Pulmonary artery endothelial cell (primary cell): ENCODE results near the gene TFEB. TPM values are rescaled to one million over a fixed set of nuclear protein-coding genes. Genes with fewer than 3 reads are reported as not detected.
A peak's percentile ranks its signal among the peaks of the same experiment; 100 is the strongest.
"Not testable (repeated sequence)": the region's sequence is repeated elsewhere in the genome, so short reads cannot be mapped to it uniquely, and the experiment has no call there.

Experiments
- DNase-seq: peaks from one replicate; pipeline ENCODE4 v3.0.0-alpha.2; 2011; ENCODE audit warnings: low read depth, low spot score
- total RNA-seq: library from RNA; depleted of rRNA; stranded (reverse); fragments of >200 nt; gene quantifications from 2 replicates; pipeline ENCODE4 v1.2.3, GENCODE V29; 2014

TFEB gene
- total RNA-seq, 1 donor from 2014 or later = 3.8 TPM

GRCh38 chr6:41766043-41766664, 30.7 kb upstream of the TFEB start:
- DNase-seq = not testable (repeated sequence)

DNA sequence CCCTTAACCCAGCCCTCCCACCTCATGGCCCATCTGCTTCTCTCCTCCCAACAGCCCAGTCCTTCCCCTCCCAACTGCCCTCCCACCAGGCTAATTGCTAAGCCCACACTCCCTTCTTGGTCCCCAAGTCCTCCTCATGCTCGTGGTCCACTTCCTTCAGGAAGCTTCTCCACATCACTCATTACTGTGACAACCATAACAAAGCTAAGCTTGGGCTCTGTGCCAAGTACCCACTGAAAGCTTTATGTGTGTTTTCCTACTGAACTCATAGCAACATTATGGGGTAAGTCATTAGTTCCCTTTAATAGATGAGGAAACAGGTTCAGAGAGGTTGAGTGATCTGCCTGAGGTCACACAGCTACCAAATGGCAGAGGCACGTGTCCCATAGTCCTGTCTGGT, 28.1 kb upstream of the TFEB start:
- peak; percentile 46 for DNase-seq

- no peak for DNase-seq
Observed at GRCh38 chr6:41759905-41760579, 24.6 kb upstream of the TFEB start.

DNA sequence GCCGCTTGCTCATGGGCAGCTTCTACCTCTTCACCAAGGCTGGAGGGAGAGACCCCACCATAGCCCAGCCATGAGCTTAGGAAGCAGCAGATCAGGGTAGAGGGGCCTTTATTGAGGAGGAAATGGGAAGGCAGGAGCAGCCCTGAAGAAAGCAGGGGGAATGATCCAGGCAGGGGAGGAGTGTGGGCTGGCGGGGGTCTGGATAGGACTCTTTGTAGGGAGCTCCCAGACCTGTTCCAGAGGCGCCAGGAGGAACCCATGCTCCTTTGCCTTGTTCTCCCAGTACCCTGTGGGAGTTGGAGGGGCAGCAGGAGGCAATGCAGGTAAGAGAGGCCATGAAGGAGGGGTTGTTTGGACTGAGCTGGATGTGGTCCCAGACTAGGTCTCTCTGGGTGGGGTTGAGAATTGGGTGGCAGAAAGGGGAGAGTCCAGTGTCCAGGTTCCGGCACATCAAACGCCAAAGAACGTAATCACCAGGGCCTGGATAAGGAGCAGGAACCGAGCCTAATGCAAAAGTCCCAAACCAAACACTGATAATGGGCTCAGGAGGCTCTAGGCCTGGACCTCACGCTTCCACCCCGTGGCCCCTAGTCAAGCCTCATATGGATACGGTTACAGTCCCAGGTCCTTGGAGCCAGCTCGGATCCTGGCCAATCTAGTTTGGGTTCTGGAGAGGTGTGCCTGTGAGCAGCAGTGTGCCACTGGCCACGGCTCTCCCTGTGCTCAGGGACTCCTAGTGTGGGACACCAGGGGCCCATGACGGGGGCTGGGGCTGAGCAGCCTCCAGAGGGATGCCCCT, 23.9 kb upstream of the TFEB start:
- no peak for DNase-seq

DNA sequence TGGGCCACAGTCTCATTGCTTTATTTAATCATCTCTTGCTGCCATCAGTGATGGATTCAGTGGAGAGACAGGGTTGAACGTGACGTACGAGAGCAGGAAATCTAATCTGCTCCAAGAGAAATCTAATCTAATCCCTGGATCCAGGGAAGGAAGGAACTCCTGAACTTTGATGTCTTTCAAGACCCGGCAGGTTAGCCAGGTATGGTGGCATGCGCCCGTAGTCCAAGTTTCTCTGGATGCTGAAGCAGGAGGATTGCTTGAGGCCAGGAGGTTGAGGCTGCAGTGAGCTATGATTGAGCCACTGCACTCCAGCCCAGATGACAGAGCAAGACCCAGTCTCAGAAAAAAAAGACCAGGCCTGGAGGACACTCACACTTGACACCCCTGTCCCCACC, 23.2 kb upstream of the TFEB start:
- DNase-seq = no peak

- no peak for DNase-seq
Observed at GRCh38 chr6:41757931-41758640, 22.7 kb upstream of the TFEB start.

DNA sequence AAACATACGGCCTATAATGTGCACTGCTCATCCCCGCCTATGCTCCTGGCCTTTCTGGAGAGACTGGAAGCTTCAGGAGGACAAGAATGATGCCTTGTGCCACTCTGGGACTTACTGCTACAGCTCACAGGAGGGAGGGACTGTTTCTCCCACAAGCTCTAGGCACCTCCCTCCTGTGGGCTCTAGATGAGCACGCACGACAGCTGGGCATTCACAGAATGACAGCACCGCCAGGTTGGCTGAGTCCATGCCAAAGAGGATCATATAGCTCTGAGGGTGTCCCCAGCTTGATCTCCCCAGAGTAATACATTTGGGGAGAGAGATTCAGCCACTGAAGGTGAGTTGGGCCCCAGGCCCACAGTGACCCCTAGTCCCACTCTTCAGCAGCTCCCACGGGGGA, 21.9 kb upstream of the TFEB start:
- no peak for DNase-seq

DNA sequence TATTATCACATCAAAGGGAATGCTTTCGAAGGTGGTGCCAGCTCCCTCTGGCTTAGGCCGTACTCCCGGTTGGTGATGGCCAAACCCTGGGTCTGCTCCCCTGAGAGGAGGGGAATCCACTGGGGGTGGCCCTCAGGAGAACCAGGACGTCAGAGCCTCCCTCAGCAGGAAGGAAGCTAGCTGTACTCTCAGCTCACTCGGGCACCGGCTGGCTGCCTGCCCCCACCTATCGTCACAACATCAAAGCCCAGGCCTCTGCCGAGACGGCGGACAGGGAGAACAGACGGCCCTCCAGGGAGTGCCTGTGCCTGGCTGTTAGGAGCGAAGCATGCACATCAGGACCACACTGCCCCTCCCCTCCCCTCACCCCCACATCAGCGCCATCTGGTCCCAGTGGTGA, 20.9 kb upstream of the TFEB start:
- DNase-seq = no peak

- no peak for DNase-seq
Observed at GRCh38 chr6:41755895-41756294, 20.5 kb upstream of the TFEB start.

GRCh38 chr6:41750374-41750773, 15.0 kb upstream of the TFEB start:
- no peak for DNase-seq

GRCh38 chr6:41748542-41748941, 13.1 kb upstream of the TFEB start:
- DNase-seq = no peak

GRCh38 chr6:41748102-41748477, 12.7 kb upstream of the TFEB start:
- no peak for DNase-seq

DNA sequence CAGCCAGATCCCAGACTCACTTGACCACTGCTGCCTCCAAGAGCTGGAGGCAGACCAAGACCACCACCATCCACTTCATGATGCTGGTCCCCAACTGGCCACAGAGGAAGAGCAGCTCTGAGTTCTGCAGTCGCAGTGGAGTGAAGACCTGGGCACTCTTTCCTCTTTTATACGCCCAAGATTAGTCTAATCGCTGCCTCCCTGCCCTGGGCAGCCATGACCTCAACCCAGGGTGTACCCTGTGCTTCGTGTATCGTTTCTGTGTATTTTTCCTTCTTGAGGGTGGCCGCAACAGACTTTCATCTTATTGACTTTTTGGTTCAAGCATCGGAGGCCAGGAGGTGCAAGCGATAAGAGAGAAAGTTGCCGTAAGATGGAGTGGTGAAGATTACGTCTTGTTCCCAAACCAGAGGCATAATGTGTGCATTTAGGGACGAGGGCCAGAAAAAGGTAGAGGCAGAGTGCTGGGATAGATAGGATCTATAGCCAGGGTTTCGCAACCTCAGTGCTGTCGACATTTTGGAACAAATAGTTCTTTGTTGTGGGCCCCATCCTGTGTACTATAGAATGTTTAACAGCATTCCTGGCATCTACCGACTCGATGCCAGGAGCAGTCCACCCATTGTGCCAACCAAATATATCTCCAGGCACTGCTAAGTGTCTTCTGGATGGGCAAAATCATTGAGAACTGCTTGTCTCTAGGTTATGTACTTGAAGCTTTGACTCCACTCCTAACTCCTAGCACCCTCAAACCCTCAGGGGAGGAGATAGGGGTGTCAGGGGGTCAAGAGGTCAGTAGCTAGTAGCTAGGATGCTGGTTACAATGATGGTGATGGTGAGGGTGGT, 12.1 kb upstream of the TFEB start, which contains the start of gene PGC:
Gene PGC (minus strand): TSS at position 142 of the 846 bp plus-strand sequence. CDS start 63 bp downstream, at position 79.
- DNase-seq = no peak

DNA sequence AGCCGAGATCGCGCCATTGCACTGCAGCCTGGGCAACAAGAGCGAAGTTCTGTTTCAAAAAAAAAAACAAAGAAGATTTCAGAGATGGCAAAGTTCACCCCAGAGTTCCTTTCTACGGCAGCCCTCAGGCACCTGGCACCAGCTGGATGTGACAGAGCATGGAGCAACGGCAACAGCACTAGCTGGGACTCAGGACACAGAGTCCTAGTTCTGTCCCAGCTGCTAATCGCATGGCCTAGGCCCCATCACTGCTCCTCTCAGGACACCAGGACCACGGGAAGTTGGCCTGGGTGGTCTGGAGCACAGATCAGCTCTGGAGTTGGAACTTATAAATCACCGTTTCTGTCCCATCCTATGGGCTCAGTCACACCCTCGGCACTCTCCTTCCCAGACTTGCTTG, 10.7 kb upstream of the TFEB start:
- no peak for DNase-seq

DNA sequence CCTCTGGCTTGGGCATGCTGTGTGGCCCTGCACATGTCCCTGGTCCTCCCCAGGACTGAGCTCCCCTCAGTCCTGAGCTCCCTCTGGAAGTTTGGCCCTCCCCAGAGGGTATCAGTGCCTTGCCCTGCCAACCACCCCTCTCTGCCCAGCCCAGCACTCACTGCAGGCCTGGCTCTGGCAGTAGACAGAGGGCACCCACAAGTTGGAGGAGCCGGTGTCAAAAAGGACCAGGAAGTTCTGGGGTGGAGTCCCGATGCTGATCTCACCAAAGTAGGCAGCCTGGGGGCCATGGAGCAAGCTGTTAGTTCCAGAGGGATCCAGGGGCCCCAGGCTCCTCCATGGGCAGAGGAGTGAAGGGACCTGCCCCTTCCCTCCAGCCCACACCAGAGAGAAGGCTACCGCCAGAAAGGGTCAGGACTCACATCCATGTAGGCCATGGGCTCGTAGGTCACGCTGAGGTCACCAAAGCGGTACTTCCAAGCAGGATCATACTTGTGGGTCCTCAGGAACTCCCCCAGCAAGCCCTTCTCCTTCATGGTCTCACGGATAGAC, 8.9 kb upstream of the TFEB start:
- no peak for DNase-seq

DNA sequence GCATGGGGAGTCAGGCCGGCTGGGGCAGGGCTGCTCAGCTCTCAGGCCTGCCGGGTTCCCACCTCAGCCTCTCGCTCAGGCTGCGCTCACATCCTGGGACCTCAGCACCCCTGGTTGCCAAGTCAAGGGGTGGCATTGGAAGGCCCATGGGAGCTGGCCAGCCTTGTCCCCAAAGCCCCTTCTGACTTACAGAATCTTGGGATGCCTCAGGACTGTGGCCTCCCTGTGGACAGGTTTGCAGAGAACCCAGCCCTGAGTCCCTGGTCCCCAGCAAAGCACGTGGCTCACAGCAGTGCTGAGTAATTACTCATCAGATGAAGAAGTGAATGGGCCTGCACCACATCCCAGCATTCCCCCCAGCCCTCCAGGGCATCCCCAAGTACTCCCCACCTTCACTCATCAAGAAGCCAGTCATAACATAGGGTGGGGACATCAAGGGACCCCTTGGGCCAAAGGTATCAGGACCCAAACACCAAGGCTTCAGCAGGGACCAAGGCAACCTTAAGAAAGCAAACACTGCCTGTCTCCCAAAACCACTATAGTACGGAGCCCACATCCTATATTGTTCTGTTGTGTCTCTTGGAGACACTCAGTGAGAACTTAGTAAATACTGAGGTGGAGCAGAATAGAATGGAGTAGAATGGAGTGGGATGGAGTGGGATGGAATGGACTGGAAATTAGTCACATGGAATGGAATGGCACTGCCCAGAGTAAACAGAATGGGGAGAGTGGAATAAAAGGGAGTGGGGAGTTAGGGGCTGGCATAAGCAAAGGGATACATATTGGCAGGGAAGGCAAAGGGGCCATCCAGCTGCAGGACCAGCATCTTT, 8.2 kb upstream of the TFEB start:
- no peak for DNase-seq

GRCh38 chr6:41741625-41742490, 6.5 kb upstream of the TFEB start:
- DNase-seq = no peak

DNA sequence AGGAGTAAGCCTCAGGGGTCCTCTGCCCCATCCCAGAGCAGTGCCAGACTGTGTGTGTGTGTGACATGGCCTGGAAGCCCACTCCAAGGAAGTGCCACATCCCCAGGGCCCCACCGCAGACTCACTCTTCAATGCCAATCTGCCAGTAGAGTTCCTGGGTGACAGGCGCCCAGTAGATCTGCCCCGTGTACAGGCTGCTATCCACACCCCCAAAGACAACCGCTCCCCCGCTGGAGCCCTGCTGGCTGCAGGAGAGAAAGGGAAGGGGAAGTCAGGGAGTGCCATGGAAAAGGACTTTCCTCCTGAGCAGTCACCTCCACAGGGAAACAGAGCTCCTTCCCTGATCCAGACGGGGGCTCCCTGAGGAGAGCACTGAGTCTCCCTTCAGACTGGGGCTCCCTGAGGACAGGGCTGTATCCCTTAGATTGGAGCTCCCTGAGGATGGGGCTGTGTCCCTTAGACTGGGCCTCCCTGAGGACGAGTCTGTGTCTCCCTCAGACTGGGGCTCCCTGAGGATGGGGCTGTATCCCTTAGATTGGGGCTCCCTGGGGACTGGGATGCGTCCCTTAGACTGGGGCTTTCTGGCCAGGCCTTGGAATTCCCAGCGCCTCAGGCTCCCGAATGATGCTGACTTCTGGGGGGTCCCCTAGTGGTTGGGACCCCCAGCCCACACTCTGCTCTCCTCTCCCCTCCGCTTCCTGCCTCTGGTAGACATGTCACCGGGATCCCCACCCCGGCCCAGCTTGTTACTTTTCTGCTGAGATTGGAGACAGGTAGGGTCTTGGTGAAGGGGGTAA, 5.2 kb upstream of the TFEB start:
- no peak for DNase-seq
